H9 (cell line): Measurements from ENCODE around the gene PTPN2. TPM values are rescaled to one million over a fixed set of nuclear protein-coding genes. Genes with fewer than 3 reads are reported as not detected.

Experiments
- DNase-seq: peaks from one replicate; pipeline ENCODE4 v3.0.0-alpha.2; 2017
- H2AFZ ChIP-seq: one replicate; pipeline ENCODE4 v1.6.1; 2013; ENCODE audit warnings: mild to moderate bottlenecking, low read length, control low read depth, moderate library complexity
- H2AK5ac ChIP-seq: 2 replicates; pipeline ENCODE4 v1.6.1; 2013; ENCODE audit warnings: low read length, control low read depth, mixed read lengths; ENCODE audit not compliant: insufficient read length
- H2BK120ac ChIP-seq: one replicate; pipeline ENCODE4 v1.6.1; 2013; ENCODE audit warnings: low read depth, mild to moderate bottlenecking, low read length, control low read depth, inconsistent platforms; ENCODE audit not compliant: poor library complexity, severe bottlenecking
- H2BK12ac ChIP-seq: 2 replicates; pipeline ENCODE4 v1.6.1; 2013; ENCODE audit warnings: low read length, control low read depth, mixed read lengths, low read depth; ENCODE audit not compliant: insufficient read length
- H2BK15ac ChIP-seq: 2 replicates; pipeline ENCODE4 v1.6.1; 2013; ENCODE audit warnings: low read depth, low read length, control low read depth
- H2BK20ac ChIP-seq: one replicate; pipeline ENCODE4 v1.6.1; 2013; ENCODE audit warnings: low read depth, mild to moderate bottlenecking, low read length, control low read depth, inconsistent platforms; ENCODE audit not compliant: poor library complexity, severe bottlenecking
- H2BK5ac ChIP-seq: 2 replicates; pipeline ENCODE4 v1.6.1; 2013; ENCODE audit warnings: low read length, control low read depth, mixed read lengths; ENCODE audit not compliant: insufficient read length
- H3K14ac ChIP-seq: 2 replicates; pipeline ENCODE4 v1.6.1; 2013; ENCODE audit warnings: low read length, control low read depth; ENCODE audit not compliant: insufficient read depth
- H3K18ac ChIP-seq: 2 replicates; pipeline ENCODE4 v1.6.1; 2013; ENCODE audit warnings: low read depth, mild to moderate bottlenecking, mixed read lengths, low read length, control low read depth; ENCODE audit not compliant: insufficient read length
- H3K23ac ChIP-seq: 2 replicates; pipeline ENCODE4 v1.6.1; 2013; ENCODE audit warnings: low read length, control low read depth, mixed read lengths, low read depth; ENCODE audit not compliant: insufficient read length
- H3K23me2 ChIP-seq: 2 replicates; pipeline ENCODE4 v1.6.1; 2013; ENCODE audit warnings: low read depth, mild to moderate bottlenecking, mixed read lengths, low read length, control low read depth; ENCODE audit not compliant: insufficient read length, poor library complexity, severe bottlenecking
- H3K27ac ChIP-seq: 2 replicates; pipeline ENCODE4 v1.5.1; 2013; ENCODE audit warnings: low read length, control low read depth, mixed read lengths, low read depth; ENCODE audit not compliant: insufficient read length
- H3K27me3 ChIP-seq: 2 replicates; pipeline ENCODE4 v1.6.1; 2013; ENCODE audit warnings: low read length, control low read depth, inconsistent platforms; ENCODE audit not compliant: insufficient read depth
- H3K4ac ChIP-seq: 2 replicates; pipeline ENCODE4 v1.6.1; 2013; ENCODE audit warnings: low read depth, mild to moderate bottlenecking, control low read depth, inconsistent platforms, low read length, moderate library complexity
- H3K4me1 ChIP-seq: 2 replicates; pipeline ENCODE4 v1.6.1; 2013; ENCODE audit warnings: low read length, control low read depth, inconsistent platforms; ENCODE audit not compliant: insufficient read depth
- H3K4me2 ChIP-seq: 2 replicates; pipeline ENCODE4 v1.6.1; 2013; ENCODE audit warnings: low read length, control low read depth, mixed read lengths; ENCODE audit not compliant: insufficient read length, insufficient read depth
- H3K56ac ChIP-seq: 2 replicates; pipeline ENCODE4 v1.6.1; 2013; ENCODE audit warnings: low read depth, mild to moderate bottlenecking, mixed read lengths, low read length, control low read depth; ENCODE audit not compliant: insufficient read length
- H3K79me1 ChIP-seq: 2 replicates; pipeline ENCODE4 v1.6.1; 2013; ENCODE audit warnings: low read depth, mild to moderate bottlenecking, moderate library complexity, low read length, control low read depth, inconsistent platforms; ENCODE audit not compliant: insufficient read depth, poor library complexity, severe bottlenecking
- H3K79me2 ChIP-seq: 2 replicates; pipeline ENCODE4 v1.6.1; 2013; ENCODE audit warnings: low read length, control low read depth, inconsistent platforms; ENCODE audit not compliant: insufficient read depth
- H3K9ac ChIP-seq: 2 replicates; pipeline ENCODE4 v1.6.1; 2013; ENCODE audit warnings: low read length, control low read depth, mixed read lengths; ENCODE audit not compliant: insufficient read length; ENCODE audit errors: extremely low read depth
- H3K9me3 ChIP-seq: one replicate; pipeline ENCODE4 v1.6.1; 2013; ENCODE audit warnings: low read depth, low read length, inconsistent platforms; ENCODE audit not compliant: control insufficient read depth
- H3T11ph ChIP-seq: one replicate; pipeline ENCODE4 v1.6.1; 2013; ENCODE audit warnings: mild to moderate bottlenecking, low read length, control low read depth, inconsistent platforms
- H4K20me1 ChIP-seq: one replicate; pipeline ENCODE4 v1.6.1; 2013; ENCODE audit not compliant: control insufficient read depth, insufficient read length, insufficient read depth
- H4K5ac ChIP-seq: 2 replicates; pipeline ENCODE4 v1.6.1; 2013; ENCODE audit warnings: low read depth, mild to moderate bottlenecking, mixed read lengths, low read length, control low read depth; ENCODE audit not compliant: insufficient read length
- H4K8ac ChIP-seq: replicated peaks from 2 replicates; pipeline ENCODE4 v1.6.1; 2013; ENCODE audit warnings: low read length, control low read depth, mixed read lengths, low read depth; ENCODE audit not compliant: insufficient read length
- H4K91ac ChIP-seq: 2 replicates; pipeline ENCODE4 v1.6.1; 2013; ENCODE audit warnings: low read depth, mild to moderate bottlenecking, moderate library complexity, mixed read lengths, low read length, control low read depth; ENCODE audit not compliant: insufficient read length
- H3K27ac Mint-ChIP-seq, 3 experiments: 2 replicates in 2 of 3; 3 replicates in 1 of 3; pipeline ENCODE4 v1.8.0; 2020 to 2021; ENCODE audit warnings: mixed read lengths in 3 of 3, mild to moderate bottlenecking in 1 of 3, moderate library complexity in 1 of 3
- H3K27me3 Mint-ChIP-seq: 2 replicates; pipeline ENCODE4 v1.8.0; 2021; ENCODE audit warnings: low read depth, mild to moderate bottlenecking, moderate library complexity, mixed read lengths
- H3K36me3 Mint-ChIP-seq, 3 experiments: 2 replicates in 2 of 3; 3 replicates in 1 of 3; pipeline ENCODE4 v1.8.0; 2020 to 2021; ENCODE audit warnings: low read depth in 3 of 3, mixed read lengths in 3 of 3; ENCODE audit not compliant: insufficient read depth in 1 of 3
- H3K4me1 Mint-ChIP-seq, 2 experiments: 2 replicates each; pipeline ENCODE4 v1.8.0; 2020; ENCODE audit warnings: mixed read lengths in 2 of 2
- H3K4me3 Mint-ChIP-seq, 2 experiments: 2 replicates in 1 of 2; 3 replicates in 1 of 2; pipeline ENCODE4 v1.8.0; 2020 to 2021; ENCODE audit warnings: mild to moderate bottlenecking in 2 of 2, mixed read lengths in 2 of 2, moderate library complexity in 1 of 2
- H3K9me3 Mint-ChIP-seq, 2 experiments: 2 replicates in 1 of 2; 3 replicates in 1 of 2; pipeline ENCODE4 v1.8.0; 2020; ENCODE audit warnings: mild to moderate bottlenecking in 2 of 2, mixed read lengths in 2 of 2, moderate library complexity in 1 of 2
- CTCF ChIP-seq: fragments of 200-600 bp; sonication (generic); conservative IDR thresholded peaks from 3 replicates; pipeline ENCODE4 v1.8.0; 2021; ENCODE audit warnings: antibody characterized with exemption, mild to moderate bottlenecking
- WGBS: extraction: QIAGEN DNeasy Blood & Tissue Kit; methylation state at CpG from one replicate; pipeline ENCODE4 v1.1.7; 2013; ENCODE audit warnings: missing lambda C conversion rate, low lambda C conversion rate, mixed read lengths; ENCODE audit not compliant: insufficient read length; ENCODE audit errors: extremely low coverage; 5-methylcytosine and 5-hydroxymethylcytosine counted together
- total RNA-seq: library from RNA; stranded (reverse); gene quantifications from 2 replicates; pipeline ENCODE4 v1.2.1, GENCODE V29; 2021

The PTPN2 gene
- total RNA-seq, 1 experiment from 2014 or later, result 48.7 TPM

GRCh38 chr18:12782521-12782920 is 101.5 kb downstream of the PTPN2 start:
- Histone ChIP-seq H3K23ac (no peak overlapping the region), H4K8ac (no peak overlapping the region), H3K18ac (no peak overlapping the region), H3K79me2 (no peaks in the 10 kb centered on the region), H3K14ac (no peak overlapping the region), H3K4me1 (no peaks in the 10 kb centered on the region), H3K27ac (no peak overlapping the region), H2AFZ (no peak overlapping the region), H3K27me3 (no peaks in the 10 kb centered on the region), H3K79me1 (no peaks in the 10 kb centered on the region), H2BK120ac (no peak overlapping the region), H2BK20ac (no peak overlapping the region), H2BK5ac (no peak overlapping the region), H2BK15ac (no peak overlapping the region), H2AK5ac (no peak overlapping the region), H4K5ac (no peak overlapping the region), H3K56ac (no peak overlapping the region), H3K4ac (no peak overlapping the region), H3K23me2 (no peaks in the 10 kb centered on the region), H3T11ph (no peak overlapping the region), H3K9me3 (no peaks in the 10 kb centered on the region), H2BK12ac (no peak overlapping the region), H4K91ac (no peak overlapping the region), H4K20me1 (no peaks in the 10 kb centered on the region), H3K9ac (no peak overlapping the region), H3K4me2 (no peak overlapping the region)
- no peaks in the 10 kb centered on the region for H3K36me3 Mint-ChIP-seq
- no peak for DNase-seq
- H3K4me1 Mint-ChIP-seq, result no peaks in the 10 kb centered on the region
- H3K4me3 Mint-ChIP-seq, result no peak overlapping the region
- no peak for TF ChIP-seq CTCF
- H3K27me3 Mint-ChIP-seq, result no peaks in the 10 kb centered on the region
- H3K27ac Mint-ChIP-seq, result no peak overlapping the region; a peak in 1 of 7 replicates
- H3K9me3 Mint-ChIP-seq, result no peaks in the 10 kb centered on the region; a peak in 1 of 5 replicates
- WGBS, result no CpG with 5 or more reads among the region's 6 CpGs
